B cell (primary cell): ENCODE measurements around the gene NHSL2.
"Not testable (repeated sequence)": the region's sequence is repeated elsewhere in the genome, so short reads cannot be mapped to it uniquely, and the experiment has no call there.

Source experiments
- CTCF ChIP-seq: fragments of 200-600 bp; IDR thresholded peaks from one replicate; pipeline ENCODE4 v1.8.0; 2022; ENCODE audit warnings: antibody characterized with exemption, mild to moderate bottlenecking
- EZH2 ChIP-seq: IDR thresholded peaks from 2 replicates; pipeline ENCODE4 v1.6.1; 2012; ENCODE audit warnings: borderline replicate concordance, low read depth, mild to moderate bottlenecking, moderate library complexity, low read length; ENCODE audit not compliant: insufficient read depth, poor library complexity, severe bottlenecking

GRCh38 chrX:72176289-72176688 lies 265.6 kb downstream of the NHSL2 start:
- not testable (repeated sequence) for TF ChIP-seq CTCF, EZH2
